HG03521 (cell line): ENCODE results near the gene IFI27.

ENCODE experiments used
- ATAC-seq: cut with Tn5 transposase; IDR thresholded peaks from one replicate; pipeline ENCODE4 v1.9.1; 2021; ENCODE audit warnings: mild to moderate bottlenecking, moderate library complexity; ENCODE audit not compliant: unreplicated experiment

IFI27 gene

DNA sequence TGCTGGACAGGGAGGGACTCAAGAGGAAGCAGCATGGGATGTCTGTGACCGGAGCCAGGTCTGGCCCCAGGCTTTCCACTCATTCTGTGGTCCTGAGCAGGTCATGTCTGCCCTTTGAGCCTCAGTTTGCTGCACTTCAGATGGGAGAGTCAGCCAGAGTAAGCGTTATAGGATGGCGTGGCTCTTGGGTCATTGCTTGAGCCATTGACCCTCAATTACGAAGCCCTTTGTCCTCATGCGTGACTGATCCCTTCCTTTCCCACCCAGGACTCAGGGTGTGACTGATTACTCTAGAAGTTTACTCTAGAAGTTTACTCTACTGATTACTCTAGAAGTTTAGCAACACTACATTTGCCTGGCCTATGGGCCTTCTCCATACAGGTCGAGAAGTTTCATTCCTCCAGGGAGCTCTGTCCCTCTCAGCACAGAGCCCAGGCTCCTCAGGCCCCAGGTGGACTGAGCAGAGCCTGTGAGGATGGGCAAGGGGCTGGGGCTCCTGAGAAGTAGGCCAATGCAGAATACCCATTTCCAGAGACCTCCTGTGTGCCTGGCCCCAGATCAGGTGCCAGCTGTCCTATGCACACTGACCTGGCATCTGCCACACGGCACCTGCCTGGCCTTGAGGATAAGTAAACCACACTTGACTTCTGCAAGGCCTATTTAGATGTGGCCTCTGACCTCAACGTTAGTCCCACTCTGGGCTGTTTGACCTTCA, 7.6 kb upstream of the IFI27 start:
- no peak for ATAC-seq

GRCh38 chr14:94103554-94104150, 6.9 kb upstream of the IFI27 start:
- no peak for ATAC-seq

GRCh38 chr14:94104731-94105130, 5.8 kb upstream of the IFI27 start:
- ATAC-seq = no peak

GRCh38 chr14:94109915-94110250, 653 bp upstream of the IFI27 start:
- no peak for ATAC-seq

- ATAC-seq = no peak
Observed at GRCh38 chr14:94111276-94112095, 950 bp downstream of the IFI27 start.

- no peak for ATAC-seq
Observed at GRCh38 chr14:94112513-94113063, 2.1 kb downstream of the IFI27 start.

DNA sequence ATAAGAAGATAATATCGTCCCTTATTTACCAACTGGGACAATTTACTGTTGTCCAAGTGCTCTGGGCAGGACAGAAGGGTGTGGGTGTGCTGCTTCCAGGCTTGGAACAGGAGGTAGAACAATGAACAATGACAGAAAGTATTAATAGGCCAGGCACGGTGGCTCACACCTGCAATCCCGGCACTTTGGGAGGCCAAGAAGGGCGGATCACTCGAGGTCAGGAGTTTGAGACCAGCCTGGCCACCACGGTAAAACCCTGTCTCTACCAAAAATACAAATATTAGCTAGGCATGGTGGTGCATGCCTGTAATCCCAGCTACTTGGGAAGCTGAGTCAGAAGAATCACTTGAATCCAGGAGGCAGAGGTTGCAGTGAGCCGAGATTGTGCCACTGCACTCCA, 2.5 kb downstream of the IFI27 start:
- no peak for ATAC-seq

DNA sequence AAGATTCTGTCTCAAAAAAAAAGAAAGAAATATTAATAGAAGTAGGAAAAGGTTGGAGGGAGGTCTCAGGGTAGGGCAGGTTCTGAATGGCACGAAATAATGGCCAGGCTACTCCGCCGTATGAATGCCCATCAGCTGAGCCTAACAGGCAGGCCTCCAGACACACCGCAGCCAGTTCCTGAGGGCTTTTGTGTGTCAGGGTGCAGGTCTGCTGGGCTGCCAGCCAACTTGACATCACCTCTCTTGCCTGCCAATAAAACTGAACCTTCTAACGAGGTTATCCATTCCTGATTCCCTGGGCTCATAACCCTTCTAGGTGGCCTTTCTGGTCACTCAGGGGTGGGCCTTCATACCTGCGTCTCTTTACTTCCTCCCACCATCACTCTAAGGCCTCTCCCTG, 3.0 kb downstream of the IFI27 start:
- ATAC-seq = no peak

DNA sequence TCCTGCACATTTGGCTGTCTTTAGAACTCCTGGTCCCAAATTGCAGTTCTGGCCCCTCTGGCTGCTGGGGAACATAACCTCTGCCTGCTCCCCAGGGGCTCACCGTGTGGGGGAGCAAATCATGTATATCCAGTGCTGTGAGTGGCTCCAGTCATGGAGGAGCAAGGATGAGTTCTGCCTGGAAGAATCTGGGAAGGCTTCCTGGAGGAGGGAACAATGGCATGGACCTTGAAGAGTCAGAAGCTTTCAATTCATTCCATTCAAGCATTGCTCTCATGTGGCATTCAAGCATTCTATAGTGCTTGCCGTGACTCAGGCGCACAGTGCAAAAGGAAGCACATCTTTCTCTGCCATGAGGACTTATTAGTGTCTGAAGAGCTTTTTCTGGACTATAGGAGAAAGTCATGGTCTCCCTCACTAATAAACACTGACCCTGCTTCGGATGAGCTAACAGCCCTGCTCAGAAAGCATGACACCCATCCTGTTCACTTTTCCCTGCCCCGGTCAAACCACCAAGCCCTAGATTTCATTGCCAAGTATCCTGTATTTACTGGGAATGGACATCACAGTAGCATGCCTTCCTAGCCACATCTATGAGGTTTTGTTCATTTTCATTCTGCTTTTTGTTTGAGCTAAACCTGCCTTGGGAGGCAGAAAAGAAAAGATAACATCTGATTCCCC, 3.5 kb downstream of the IFI27 start:
- ATAC-seq = no peak

DNA sequence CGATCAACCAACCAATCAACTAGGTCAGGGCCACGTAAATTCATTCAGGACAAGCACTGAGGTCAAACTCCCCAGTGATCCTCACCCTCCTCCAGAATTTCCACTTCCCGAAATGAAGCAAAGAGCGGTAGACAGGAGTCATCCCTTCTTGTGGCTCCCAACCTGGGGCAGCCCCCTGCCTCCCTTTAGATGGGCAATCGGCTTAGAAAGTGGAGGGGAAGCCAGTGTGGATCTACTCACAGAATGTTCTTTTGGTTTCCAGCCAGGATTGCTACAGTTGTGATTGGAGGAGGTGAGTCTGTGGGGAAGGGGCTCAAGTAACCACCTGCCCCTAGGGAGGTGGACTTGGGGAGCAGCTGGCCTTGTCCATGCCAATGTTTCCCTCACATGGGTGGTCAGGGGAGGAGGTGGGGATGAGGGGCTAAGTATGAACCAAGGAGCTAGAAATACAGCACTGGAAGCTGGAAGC, 4.1 kb downstream of the IFI27 start:
- no peak for ATAC-seq

DNA sequence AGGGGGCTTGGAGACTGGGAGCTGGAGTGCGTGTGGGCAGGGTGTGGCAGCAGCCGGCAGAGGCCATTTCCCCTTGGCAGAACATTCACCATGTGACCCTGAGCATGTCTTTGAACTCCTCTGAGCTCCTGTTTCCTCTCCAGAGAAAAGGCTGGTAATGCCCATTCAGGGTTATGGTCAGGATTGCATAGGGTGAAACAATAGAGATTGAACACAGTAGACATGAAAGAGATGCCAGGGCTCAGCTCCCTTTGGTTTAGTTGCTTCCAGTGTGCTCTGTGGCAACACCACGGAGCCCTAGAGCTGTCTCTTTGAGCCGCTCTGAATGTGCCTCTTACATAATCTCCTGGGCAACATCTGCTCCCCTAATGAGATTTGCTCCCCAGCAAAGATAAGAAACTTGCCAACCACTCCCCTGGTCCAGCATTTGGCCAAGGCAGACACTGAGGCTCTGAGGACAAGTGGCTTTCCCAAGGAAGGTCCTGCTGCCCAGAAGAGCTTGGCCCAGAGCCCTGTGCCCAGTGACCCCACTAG, 4.6 kb downstream of the IFI27 start:
- ATAC-seq = no peak

- no peak for ATAC-seq
Observed at GRCh38 chr14:94115631-94116030, 5.1 kb downstream of the IFI27 start.

DNA sequence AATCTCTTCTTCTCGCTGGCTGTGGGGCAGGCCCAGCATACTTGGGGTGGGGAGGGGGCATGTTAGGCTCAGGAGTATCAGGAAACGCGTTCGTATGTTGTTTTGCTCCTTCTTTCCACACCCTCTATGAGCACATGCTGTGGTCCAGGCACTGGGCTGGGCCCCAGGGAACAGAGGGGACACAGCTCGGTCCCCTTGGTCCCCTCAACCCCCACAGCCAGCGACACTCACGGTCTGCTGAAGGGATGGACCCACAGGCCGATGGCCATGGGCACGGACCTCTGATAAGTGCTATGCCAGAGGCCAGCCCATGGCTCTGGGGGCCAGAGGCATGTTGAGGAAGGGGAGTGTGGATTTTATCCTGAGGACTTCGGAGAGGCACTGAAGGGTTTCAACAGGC, 6.2 kb downstream of the IFI27 start:
- ATAC-seq = no peak

DNA sequence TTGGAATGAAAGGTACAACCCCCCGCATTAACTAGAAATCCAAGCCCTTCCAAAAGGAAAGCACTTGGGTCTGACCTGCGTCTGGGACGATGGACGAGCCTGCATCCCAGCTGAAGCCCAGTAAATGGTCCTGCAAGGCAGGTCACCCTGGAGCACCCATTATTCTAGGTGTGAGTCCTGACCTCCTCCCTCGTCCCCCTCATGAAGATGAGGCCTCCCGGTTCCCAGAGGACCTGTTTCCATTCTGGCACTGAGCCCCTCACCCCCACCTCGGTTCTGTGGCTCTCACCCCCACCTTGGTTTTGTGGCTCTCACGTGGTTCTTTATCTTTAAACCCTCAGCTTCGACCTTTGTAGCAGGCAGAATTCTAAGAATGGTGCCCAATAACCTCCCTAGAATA, 7.3 kb downstream of the IFI27 start:
- no peak for ATAC-seq

- ATAC-seq = no peak
Observed at GRCh38 chr14:94119071-94119470, 8.5 kb downstream of the IFI27 start.

- no peak for ATAC-seq
Observed at GRCh38 chr14:94120667-94121340, 10.3 kb downstream of the IFI27 start.

- ATAC-seq = no peak
Observed at GRCh38 chr14:94121485-94121884, 10.9 kb downstream of the IFI27 start.

DNA sequence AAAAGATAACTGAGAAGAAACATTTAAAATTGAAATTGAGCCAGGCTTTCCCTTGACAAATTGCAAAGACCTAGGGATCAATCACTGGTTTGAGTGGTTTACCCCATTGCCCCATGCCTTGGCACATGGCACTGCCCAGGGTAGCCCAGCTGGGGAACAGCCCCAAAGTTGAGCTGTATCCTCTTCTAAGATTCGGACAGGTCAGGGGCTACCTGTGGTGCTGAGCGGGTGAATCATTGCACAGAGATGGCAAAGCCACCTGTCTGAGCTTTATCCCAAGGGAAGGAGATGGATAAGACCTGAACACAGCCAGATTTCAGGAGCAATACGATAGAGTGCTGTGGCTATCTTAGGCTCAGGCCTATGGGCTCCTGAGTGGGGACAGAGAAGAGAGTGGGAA, 11.9 kb downstream of the IFI27 start:
- ATAC-seq = no peak

GRCh38 chr14:94123296-94123695, 12.8 kb downstream of the IFI27 start:
- no peak for ATAC-seq

- no peak for ATAC-seq
Observed at GRCh38 chr14:94123868-94124267, 13.3 kb downstream of the IFI27 start.
